ENCODE data around the gene SORL1.
"Not testable (repeated sequence)": the region's sequence is repeated elsewhere in the genome, so short reads cannot be mapped to it uniquely, and the experiment has no call there.

Gene SORL1

GRCh38 chr11:121479698-121480238 is 27.7 kb downstream of the SORL1 start:
- no peak overlapping the region for H3K27ac ChIP-seq
- no peaks in the 10 kb centered on the region for H3K4me1 ChIP-seq (ENCODE audit: low read depth, poor library complexity, severe bottlenecking)
- H3K27me3 ChIP-seq (ENCODE audit: insufficient read depth, low read depth), result no peaks in the 10 kb centered on the region
- H3K79me2 ChIP-seq (ENCODE audit: insufficient read depth, low read depth), result no peaks in the 10 kb centered on the region
- H2AFZ ChIP-seq (ENCODE audit: low read depth), result no peak overlapping the region
- no peak overlapping the region for H3K4me3 ChIP-seq (IDR thresholded peaks at IDR 0.05; ENCODE audit: insufficient read depth, low read depth, low read length)
- H4K20me1 ChIP-seq (ENCODE audit: insufficient read depth), result no peaks in the 10 kb centered on the region
- no peaks in the 10 kb centered on the region for H3K36me3 ChIP-seq (ENCODE audit: insufficient read depth)
- no peak for TF ChIP-seq CTCF (conservative IDR thresholded peaks at IDR 0.05; ENCODE audit: low read depth, low read length)
- no peak overlapping the region for H3K4me2 ChIP-seq
- H3K9ac ChIP-seq, result no peak overlapping the region

GRCh38 chr11:121481484-121482230 is 29.5 kb downstream of the SORL1 start:
- H3K79me2 ChIP-seq (ENCODE audit: insufficient read depth, low read depth); H3K36me3 ChIP-seq (ENCODE audit: insufficient read depth); H3K27me3 ChIP-seq (ENCODE audit: insufficient read depth, low read depth); H3K4me3 ChIP-seq (IDR thresholded peaks at IDR 0.05; ENCODE audit: insufficient read depth, low read depth, low read length); H4K20me1 ChIP-seq (ENCODE audit: insufficient read depth); H3K4me1 ChIP-seq (ENCODE audit: low read depth, poor library complexity, severe bottlenecking); H3K27ac ChIP-seq; H3K9ac ChIP-seq; H2AFZ ChIP-seq (ENCODE audit: low read depth); H3K4me2 ChIP-seq: not testable (repeated sequence)

- H2AFZ ChIP-seq (ENCODE audit: low read depth), result no peak overlapping the region
- H3K27ac ChIP-seq, result no peak overlapping the region
- H3K4me2 ChIP-seq, result no peak overlapping the region
- H3K36me3 ChIP-seq (ENCODE audit: insufficient read depth), result no peaks in the 10 kb centered on the region
- no peak for TF ChIP-seq CTCF (conservative IDR thresholded peaks at IDR 0.05; ENCODE audit: low read depth, low read length)
- no peaks in the 10 kb centered on the region for H3K27me3 ChIP-seq (ENCODE audit: insufficient read depth, low read depth)
- no peaks in the 10 kb centered on the region for H4K20me1 ChIP-seq (ENCODE audit: insufficient read depth)
- no peaks in the 10 kb centered on the region for H3K79me2 ChIP-seq (ENCODE audit: insufficient read depth, low read depth)
- no peaks in the 10 kb centered on the region for H3K4me1 ChIP-seq (ENCODE audit: low read depth, poor library complexity, severe bottlenecking)
- H3K9ac ChIP-seq, result no peak overlapping the region
- H3K4me3 ChIP-seq (IDR thresholded peaks at IDR 0.05; ENCODE audit: insufficient read depth, low read depth, low read length), result no peak overlapping the region
Measured at GRCh38 chr11:121482231-121483129, 30.4 kb downstream of the SORL1 start.

GRCh38 chr11:121483805-121484480 is 31.8 kb downstream of the SORL1 start:
- no peak overlapping the region for H3K4me3 ChIP-seq (IDR thresholded peaks at IDR 0.05; ENCODE audit: insufficient read depth, low read depth, low read length)
- H3K4me2 ChIP-seq, result no peak overlapping the region
- H3K4me1 ChIP-seq (ENCODE audit: low read depth, poor library complexity, severe bottlenecking), result no peaks in the 10 kb centered on the region
- H3K27ac ChIP-seq, result no peak overlapping the region
- no peaks in the 10 kb centered on the region for H3K79me2 ChIP-seq (ENCODE audit: insufficient read depth, low read depth)
- TF ChIP-seq CTCF (conservative IDR thresholded peaks at IDR 0.05; ENCODE audit: low read depth, low read length), result no peak
- H4K20me1 ChIP-seq (ENCODE audit: insufficient read depth), result no peaks in the 10 kb centered on the region
- H3K27me3 ChIP-seq (ENCODE audit: insufficient read depth, low read depth), result no peaks in the 10 kb centered on the region
- no peak overlapping the region for H3K9ac ChIP-seq
- H3K36me3 ChIP-seq (ENCODE audit: insufficient read depth), result no peaks in the 10 kb centered on the region
- no peak overlapping the region for H2AFZ ChIP-seq (ENCODE audit: low read depth)
